Prostate gland (tissue), 2 donors: ENCODE results near the gene NTNG1.

Experiments used
- POLR2AphosphoS5 ChIP-seq: sonication (generic); formaldehyde crosslinking; IDR thresholded peaks from one replicate; pipeline ENCODE4 v1.6.1; 2017; ENCODE audit warnings: antibody characterized with exemption
- TF ChIP-seq, protein P1 (sequence below), 4 experiments: fragments of 200-600 bp in 2 of 4; fragments of 450-650 bp in 2 of 4; sonication (generic) in 2 of 4; IDR thresholded peaks; 1 replicate in 3 of 4; 2 replicates in 1 of 4; pipeline ENCODE4 v1.5.1; 2016 to 2019; ENCODE audit warnings: antibody characterized with exemption in 4 of 4, mild to moderate bottlenecking in 2 of 4, moderate library complexity in 2 of 4

DNA sequence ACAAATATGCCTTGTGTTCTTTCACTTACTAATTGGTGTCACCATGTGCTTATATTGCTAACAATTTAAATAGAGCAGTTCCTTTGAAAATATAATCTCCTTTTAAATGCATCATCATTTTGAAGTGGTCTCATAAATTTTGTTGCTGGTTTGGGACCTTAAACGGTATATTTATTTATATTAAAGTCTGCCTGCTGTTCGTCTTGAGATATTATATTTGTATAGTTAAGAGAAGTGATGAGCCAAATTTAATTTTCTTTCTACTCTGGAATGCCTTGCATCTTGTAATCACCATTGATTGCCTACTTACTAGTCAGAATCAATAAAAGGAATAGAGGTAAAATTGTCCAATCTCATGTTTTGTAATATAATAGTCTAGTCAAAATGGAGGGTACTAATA is 91.6 kb downstream of the NTNG1 start:
- TF ChIP-seq, protein P1, sequence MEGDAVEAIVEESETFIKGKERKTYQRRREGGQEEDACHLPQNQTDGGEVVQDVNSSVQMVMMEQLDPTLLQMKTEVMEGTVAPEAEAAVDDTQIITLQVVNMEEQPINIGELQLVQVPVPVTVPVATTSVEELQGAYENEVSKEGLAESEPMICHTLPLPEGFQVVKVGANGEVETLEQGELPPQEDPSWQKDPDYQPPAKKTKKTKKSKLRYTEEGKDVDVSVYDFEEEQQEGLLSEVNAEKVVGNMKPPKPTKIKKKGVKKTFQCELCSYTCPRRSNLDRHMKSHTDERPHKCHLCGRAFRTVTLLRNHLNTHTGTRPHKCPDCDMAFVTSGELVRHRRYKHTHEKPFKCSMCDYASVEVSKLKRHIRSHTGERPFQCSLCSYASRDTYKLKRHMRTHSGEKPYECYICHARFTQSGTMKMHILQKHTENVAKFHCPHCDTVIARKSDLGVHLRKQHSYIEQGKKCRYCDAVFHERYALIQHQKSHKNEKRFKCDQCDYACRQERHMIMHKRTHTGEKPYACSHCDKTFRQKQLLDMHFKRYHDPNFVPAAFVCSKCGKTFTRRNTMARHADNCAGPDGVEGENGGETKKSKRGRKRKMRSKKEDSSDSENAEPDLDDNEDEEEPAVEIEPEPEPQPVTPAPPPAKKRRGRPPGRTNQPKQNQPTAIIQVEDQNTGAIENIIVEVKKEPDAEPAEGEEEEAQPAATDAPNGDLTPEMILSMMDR (IDR thresholded peaks at IDR 0.05): no peak
- no peak for TF ChIP-seq POLR2AphosphoS5
